Measurements from ENCODE around the gene FNBP1L.

FNBP1L gene

DNA sequence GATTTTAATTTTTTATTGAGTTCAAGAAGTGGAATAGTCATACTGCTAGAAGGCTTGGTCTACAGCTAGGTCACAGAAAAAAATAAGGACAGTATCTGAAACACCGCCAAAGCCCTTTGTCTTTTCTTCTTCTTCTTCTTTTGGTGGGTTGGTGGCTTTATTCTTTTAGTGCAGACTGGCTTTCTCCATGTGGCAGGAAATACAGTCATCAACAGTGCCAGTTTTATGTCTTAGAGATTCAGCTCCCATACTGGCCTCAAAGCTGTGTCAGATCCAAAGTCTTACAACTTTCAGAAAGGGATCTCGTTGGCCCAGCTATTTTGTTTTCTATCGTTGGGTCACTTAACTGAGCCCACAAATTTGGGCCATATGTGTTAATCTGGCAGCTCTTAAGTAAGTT is 58.2 kb downstream of the FNBP1L start:
- Histone ChIP-seq H3K36me3 (ENCODE audit: control insufficient read depth in 2 of 2, insufficient read depth in 1 of 2, low read length in 2 of 2) (peaks cover 0 to 8% of the 10 kb centered on the region in 2 experiments; a peak in 2 of 3 replicates), H3K9me3 (ENCODE audit: control insufficient read depth, insufficient read depth, low read depth, low read length) (no peaks in the 10 kb centered on the region), H3K27ac (ENCODE audit: extremely low read depth, low read depth, low read length) (no peak overlapping the region), H3K4me3 (ENCODE audit: low read depth, low read length) (no peak overlapping the region), H3K4me1 (ENCODE audit: control insufficient read depth, insufficient read depth, low read length) (peaks cover 2% of the 10 kb centered on the region; the same call in 1 of the 2 replicates)
- POLR2A ChIA-PET: interaction anchor here (0.6 kb wide), 1 partner anchor 36 kb away, joined by 5 read pairs; no protein-coding TSS in a partner anchor
- CTCF ChIA-PET: interaction anchor here (1.0 kb wide), 1 partner anchor 201 kb away, joined by 3 read pairs; no protein-coding TSS in a partner anchor
- TF ChIP-seq ZNF623 (tag by site-specific recombination; IDR thresholded peaks at IDR 0.05): no peak
- TF ChIP-seq ZNF785 (tag by site-specific recombination; IDR thresholded peaks at IDR 0.05): no peak
- no peak for TF ChIP-seq ZNF133 (tag by site-specific recombination; IDR thresholded peaks at IDR 0.05)
- no peak for TF ChIP-seq ZNF404 (tag by site-specific recombination; IDR thresholded peaks at IDR 0.05)
- TF ChIP-seq ZNF76 (tag by site-specific recombination; IDR thresholded peaks at IDR 0.05; ENCODE audit: borderline replicate concordance, low read depth): no peak
- no peak for TF ChIP-seq ZNF394 (tag by site-specific recombination; IDR thresholded peaks at IDR 0.05; ENCODE audit: borderline replicate concordance)
- no peak for TF ChIP-seq ZNF148 (tag by site-specific recombination; IDR thresholded peaks at IDR 0.05; ENCODE audit: borderline replicate concordance)
- no peak for TF ChIP-seq ZSCAN18 (tag by site-specific recombination; IDR thresholded peaks at IDR 0.05)
- no peak for TF ChIP-seq FEZF1 (tag by site-specific recombination; IDR thresholded peaks at IDR 0.05)
- TF ChIP-seq ZNF26 (tag by site-specific recombination; IDR thresholded peaks at IDR 0.05): no peak
- no peak for TF ChIP-seq ZBTB11 (tag by site-specific recombination; conservative IDR thresholded peaks at IDR 0.05; ENCODE audit: low read depth)
- TF ChIP-seq ZNF202 (tag by site-specific recombination; IDR thresholded peaks at IDR 0.05; ENCODE audit: borderline replicate concordance): no peak
- no peak for TF ChIP-seq ZNF2 (tag by site-specific recombination; IDR thresholded peaks at IDR 0.05)
- no peak for TF ChIP-seq ZNF302 (tag by site-specific recombination; IDR thresholded peaks at IDR 0.05; ENCODE audit: low read depth)
- TF ChIP-seq SALL2 (tag by site-specific recombination; IDR thresholded peaks at IDR 0.05; ENCODE audit: borderline replicate concordance): no peak

DNA sequence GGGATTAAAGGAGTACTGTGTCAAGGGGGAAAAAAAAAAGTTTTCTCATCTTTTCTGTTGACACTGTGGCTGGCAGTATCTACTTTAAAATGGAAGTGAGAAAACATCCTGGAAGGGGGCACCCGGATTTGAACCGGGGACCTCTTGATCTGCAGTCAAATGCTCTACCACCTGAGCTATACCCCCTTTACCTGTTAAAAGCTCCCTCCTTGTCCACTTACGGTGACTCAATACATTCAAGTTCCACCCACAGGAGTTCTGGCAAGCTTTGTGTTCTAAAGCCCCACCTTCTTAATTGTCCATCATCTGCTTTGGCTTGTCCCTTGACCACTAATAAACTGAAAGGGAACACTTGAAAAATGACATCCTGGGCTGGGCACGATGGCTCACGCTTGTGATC is 68.2 kb downstream of the FNBP1L start:
- ChIA-PET CTCF (no interaction called here), POLR2A (no interaction called here)
- no peak overlapping the region for H3K4me3 ChIP-seq (ENCODE audit: low read depth, low read length)
- TF ChIP-seq HOXC10 (CRISPR knock-in tag; IDR thresholded peaks at IDR 0.05): no peak
- no peaks in the 10 kb centered on the region for H3K9me3 ChIP-seq (ENCODE audit: control insufficient read depth, insufficient read depth, low read depth, low read length)
- H3K36me3 ChIP-seq (ENCODE audit: control insufficient read depth in 2 of 2, insufficient read depth in 1 of 2, low read length in 2 of 2): no peaks in the 10 kb centered on the region
- no peak overlapping the region for H3K27ac ChIP-seq (ENCODE audit: extremely low read depth, low read depth, low read length)
- no peaks in the 10 kb centered on the region for H3K4me1 ChIP-seq (ENCODE audit: control insufficient read depth, insufficient read depth, low read length)
